G401 (cell line): ENCODE results near the gene VWA1. TPM values are rescaled to one million over a fixed set of nuclear protein-coding genes. Genes with fewer than 3 reads are reported as not detected.
A peak's percentile ranks its signal among the peaks of the same experiment; 100 is the strongest.
"Not testable (repeated sequence)": the region's sequence is repeated elsewhere in the genome, so short reads cannot be mapped to it uniquely, and the experiment has no call there.

Source experiments
- DNase-seq: peaks from one replicate; pipeline ENCODE4 v3.0.0-alpha.2; 2015; ENCODE audit warnings: low spot score
- in situ Hi-C: cut with HindIII; loops from 2 replicates; pipeline ENCODE4 v1.10.0; 2016; ENCODE audit warnings: low sequenced_read_pairs, mixed read lengths
- total RNA-seq: library from RNA; depleted of rRNA; stranded (reverse); fragments of >200 nt; shearing (Covaris generic); gene quantifications from 2 replicates; pipeline ENCODE4 v1.2.3, GENCODE V29; 2014

VWA1 gene
- total RNA-seq, 1 experiment from 2014 or later = 26.8 TPM

DNA sequence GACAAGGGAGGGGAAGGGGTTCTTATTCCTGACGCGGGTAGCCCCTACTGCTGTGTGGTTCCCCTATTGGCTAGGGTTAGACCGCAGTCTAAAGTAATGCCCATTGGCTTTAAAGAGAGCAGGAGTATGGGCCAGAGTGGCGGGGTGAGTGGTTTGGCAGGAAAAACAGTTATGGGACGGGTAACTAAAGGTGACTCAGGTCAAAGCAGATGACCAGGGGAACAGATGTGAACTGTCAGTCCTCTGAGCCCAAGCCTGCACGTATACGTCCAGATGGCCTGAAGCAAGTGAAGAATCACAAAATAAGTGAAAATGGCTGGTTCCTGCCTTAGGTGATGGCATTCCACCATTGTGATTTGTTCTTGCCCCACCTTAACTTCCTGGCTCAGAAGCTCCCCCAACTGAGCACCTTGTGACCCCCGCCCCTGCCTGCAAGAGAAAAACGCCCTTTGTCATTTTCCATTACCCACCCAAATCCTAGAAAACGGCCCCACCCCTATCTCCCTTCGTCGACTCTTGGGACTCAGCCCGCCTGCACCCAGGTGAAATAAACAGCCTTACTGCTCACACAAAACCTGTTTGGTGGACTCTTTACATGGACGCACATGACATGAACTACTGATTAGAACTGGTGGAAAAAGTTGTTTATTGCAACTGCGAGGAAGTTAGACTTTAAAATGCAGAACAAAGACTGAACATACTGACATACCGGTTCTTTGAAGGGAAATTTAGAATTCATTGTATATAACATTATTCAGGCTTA, 35.3 kb downstream of the VWA1 start:
- peak; percentile 2 for DNase-seq
- in situ Hi-C loops = no loop called here

DNA sequence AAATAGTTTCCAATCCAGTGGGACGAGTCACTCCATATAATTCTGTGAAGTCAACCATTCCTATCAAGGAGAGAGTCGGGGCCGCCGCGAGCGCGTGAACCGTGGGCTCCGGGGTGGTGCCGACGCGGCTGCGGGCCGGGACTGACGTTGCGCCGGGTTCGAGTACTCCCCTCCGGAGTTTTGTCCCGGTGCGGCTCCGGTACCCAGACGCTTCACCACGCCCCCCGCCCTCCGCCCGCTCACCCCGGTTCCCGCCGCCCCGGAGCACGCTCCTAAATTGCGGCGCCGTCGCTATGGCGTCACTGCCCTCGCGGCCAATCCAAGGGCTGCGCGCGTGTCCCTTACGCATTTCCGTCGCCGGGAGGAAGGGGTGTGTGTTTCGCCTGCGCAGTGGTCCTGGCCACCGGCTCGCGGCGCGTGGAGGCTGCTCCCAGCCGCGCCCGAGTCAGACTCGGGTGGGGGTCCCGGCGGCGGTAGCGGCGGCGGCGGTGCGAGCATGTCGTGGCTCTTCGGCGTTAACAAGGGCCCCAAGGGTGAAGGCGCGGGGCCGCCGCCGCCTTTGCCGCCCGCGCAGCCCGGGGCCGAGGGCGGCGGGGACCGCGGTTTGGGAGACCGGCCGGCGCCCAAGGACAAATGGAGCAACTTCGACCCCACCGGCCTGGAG, 36.0 kb downstream of the VWA1 start, which contains the start of gene ATAD3B:
Gene ATAD3B (plus strand): TSS at position 377 of the 664 bp plus-strand sequence. CDS start 120 bp downstream, at position 497.
- in situ Hi-C loops = no loop called here
- peak; percentile 93 for DNase-seq

DNA sequence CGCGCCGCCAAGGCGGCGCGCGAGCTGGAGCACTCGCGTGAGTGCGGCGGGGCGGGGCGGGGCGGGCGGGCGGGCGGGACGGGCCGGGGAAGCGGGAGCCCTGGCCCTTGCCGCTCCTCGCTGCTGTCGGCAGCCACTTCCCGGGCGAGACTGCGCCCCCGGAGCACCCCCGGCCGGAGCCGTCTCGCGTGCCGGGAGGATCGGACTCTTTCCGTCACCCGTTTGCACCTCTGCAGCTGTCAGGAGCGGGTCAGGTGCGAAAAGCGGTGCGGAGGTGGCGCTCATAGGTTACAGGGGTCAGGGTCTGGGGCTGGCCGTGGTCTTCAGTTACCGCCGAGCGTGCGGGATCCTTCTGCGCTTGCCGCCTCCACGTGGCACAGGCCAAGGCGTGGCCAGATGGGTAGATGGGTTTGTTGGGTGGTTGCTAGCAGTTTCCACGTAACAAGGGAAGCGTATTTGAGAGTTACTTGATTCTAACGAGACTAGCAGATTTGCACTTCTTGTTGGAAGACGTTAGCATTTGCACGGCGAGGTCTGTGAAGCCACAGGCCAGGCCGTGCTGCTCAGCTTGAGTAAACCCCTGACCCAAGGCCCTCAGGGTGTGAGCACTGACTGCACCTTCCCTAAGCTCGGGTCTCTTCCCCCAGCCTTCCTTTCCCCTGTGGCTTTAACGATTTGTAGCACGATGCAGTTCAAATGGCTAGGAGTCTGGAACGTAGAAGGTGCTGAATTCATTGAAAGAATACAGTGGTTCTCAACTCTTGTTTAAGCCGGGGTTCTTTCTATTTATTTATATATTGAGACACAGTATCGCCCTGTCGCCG, 36.8 kb downstream of the VWA1 start:
- DNase-seq, in situ Hi-C loops: not testable (repeated sequence)

DNA sequence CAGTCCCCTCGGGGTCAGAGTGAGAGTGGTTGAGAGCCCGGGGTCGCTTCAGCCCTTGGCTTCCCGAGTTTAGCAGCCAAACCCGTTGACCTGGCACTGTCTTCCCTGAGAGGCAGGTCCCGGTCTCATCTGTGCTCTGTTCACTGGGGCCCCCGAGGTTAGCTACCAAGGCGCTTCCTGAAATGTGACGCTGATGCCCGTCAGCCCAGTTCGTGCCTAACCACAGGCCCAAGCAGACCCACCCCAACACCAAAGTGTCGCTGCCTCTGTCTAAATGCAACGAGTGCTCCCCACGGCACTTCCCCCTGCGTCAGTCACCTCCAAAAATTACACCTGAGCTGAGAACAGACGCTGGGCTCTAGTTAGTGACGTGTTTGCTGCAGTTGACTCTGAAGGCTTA, 40.5 kb downstream of the VWA1 start:
- in situ Hi-C loops = not testable (repeated sequence)

DNA sequence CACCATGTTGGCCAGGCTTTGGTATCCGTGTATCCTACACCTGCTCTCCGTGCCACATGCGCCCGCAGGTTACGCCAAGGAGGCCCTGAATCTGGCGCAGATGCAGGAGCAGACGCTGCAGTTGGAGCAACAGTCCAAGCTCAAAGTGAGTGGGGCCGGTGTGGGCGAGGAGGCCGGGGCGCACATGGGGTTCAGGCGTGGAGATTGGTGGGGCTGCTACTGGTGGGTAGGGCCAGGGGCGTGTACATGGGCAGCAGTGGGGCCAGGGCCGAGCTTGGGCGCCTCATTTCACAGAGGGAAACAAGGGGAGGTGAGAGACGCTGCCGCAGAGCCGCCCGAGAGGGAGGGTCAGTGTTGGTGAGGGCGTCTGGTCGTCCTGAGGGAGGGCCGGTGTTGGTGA, 41.7 kb downstream of the VWA1 start:
- in situ Hi-C loops = no loop called here
- DNase-seq = no peak

More for the DNA sequence above, 40.5 kb downstream of the VWA1 start:
- not testable (repeated sequence) for DNase-seq

DNA sequence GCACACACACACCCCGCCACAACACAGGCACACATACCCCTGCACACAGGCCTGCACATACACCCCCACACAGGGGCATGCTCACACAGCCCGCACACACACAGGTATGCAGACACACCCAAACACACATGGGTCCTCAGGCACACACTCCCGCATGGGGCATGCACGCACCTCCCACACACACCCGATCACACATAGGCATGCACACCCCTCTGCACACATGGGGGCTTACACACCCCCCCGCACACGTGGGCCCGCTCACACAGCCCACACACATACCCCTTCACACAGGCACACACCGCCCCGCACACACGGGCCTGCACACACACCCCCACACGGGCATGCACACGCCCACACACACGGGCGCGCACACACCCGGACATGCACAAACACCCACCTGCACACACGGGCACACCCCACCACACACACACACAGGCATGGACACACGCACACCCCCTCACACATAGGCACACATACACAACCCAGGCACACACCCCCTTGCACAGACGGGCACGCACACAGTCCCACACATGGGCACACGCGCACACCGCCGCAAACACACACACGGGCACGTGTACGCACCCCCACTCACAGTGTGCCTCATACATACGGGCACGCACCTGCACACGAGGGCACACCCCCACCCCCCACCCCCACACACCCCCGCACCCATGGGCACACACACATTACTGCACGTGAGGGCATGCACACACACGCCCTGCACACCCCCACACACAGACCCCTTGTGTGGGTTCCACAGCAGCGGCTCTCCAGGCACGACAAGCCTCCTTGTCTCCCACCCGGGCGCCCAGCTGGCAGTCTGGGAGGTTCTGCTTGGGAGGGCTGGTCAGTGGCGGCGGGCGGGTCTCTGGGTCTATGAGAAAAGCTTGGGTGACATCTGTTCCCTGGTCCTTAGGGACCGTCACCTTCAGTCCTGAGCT, 44.3 kb downstream of the VWA1 start:
- in situ Hi-C loops = no loop called here
- DNase-seq = no peak

DNA sequence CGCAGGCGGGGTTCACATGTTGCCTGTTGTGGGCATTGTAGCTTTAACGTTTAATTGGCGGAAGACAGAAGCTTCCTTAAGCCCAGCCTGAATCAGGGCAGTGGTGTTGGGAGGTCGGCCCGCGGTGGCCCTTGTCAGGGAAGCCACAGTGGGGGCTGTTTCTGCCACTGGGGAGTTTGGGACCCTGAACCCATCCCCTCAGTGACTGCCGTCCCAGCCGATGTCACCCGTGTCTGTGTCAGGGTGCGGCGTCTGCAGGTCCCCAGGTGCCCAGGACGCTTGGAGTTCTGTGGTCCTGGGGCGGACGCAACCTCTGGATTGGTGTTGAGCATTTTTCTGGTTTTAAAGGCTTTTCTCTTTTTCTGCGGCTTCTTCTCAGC, 45.0 kb downstream of the VWA1 start:
- DNase-seq, in situ Hi-C loops: not testable (repeated sequence)

DNA sequence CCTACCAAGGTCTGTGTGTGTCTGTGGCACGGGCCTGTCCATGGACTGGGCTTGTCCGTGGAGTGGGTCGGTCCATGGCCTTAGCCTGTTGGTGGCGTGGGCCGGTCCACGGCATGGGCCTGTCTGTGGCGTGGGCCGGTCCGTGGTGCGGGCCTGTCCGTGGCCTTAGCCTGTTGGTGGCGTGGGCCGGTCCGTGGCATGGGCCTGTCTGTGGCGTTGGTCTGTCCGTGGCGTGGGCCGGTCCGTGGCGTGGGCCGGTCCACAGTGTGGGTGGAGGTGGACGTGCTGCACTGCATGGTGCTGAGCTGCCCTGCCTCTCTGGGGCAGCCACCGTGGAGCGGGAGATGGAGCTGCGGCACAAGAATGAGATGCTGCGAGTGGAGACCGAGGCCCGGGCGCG, 46.3 kb downstream of the VWA1 start:
- DNase-seq, in situ Hi-C loops: not testable (repeated sequence)

DNA sequence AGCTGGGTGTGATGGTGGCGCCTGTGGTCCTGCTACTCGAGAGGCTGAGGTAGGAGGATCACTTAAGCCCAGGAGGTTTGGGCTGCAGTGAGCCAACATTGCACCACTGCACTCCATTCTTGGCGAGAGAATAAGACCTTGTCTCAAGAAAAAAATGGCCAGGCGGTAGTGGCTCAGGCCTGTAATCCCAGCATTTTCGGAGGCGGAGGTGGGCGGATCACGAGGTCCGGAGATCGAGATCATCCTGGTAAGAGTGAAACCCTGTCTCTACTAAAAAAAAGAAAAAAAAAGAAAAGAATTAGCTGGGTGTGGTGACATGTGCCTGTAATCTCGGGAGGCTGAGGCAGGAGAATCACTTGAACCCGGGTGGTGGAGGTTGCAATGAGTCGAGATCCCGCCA, 47.4 kb downstream of the VWA1 start:
- no peak for DNase-seq
- in situ Hi-C loops = no loop called here

DNA sequence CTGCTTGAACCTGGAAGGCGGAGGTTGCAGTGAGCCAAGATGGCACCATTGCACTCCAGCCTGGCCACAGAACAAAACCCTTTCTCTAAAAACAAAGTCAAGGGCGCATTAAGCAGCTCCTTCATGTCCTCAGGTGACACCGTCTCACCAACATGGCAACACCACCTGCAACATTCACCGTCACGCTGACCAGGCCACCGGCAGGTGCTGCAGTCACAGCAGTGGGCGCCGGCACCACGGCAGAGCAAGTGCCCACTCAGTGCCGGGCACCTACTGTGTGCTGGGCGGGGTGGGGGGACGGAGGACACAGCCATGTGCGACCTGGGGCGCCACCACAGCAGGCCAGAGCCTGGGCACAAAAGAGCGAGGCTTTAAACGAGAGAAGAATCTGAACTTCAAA, 48.2 kb downstream of the VWA1 start:
- DNase-seq = no peak
- in situ Hi-C loops = no loop called here

DNA sequence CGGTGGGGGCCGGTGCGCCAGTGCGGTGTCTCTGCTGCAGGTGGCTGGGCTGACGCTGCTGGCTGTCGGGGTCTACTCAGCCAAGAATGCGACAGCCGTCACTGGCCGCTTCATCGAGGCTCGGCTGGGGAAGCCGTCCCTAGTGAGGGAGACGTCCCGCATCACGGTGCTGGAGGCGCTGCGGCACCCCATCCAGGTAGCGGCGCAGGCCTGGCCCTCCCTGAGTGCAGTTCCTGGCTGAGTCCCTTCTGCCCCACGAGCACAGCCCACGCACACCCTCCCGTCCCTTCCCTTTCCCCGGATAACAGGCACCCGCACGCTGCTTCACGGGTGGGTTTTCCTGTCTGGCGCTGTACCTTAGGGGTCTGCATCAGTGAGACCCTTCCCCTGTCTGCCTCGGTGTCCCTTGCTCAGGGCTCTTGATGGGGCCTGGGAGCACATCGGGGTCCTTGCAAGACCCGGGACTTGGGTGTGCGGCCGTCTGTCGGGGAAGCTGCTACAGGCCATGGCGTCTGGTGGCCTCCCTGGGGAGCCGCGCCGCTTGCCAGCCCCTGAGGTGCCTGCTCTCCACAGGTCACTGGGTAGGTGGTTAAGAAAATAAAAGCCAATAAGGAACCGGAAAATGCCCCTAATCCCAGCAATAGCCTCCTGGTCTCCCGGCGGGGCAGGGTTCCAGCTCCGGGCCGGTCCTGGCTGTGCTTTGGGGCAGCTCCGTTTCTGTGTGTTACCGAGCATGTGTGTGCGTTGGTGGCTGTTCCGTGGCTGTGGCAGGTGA, 49.7 kb downstream of the VWA1 start:
- in situ Hi-C loops, DNase-seq: not testable (repeated sequence)

DNA sequence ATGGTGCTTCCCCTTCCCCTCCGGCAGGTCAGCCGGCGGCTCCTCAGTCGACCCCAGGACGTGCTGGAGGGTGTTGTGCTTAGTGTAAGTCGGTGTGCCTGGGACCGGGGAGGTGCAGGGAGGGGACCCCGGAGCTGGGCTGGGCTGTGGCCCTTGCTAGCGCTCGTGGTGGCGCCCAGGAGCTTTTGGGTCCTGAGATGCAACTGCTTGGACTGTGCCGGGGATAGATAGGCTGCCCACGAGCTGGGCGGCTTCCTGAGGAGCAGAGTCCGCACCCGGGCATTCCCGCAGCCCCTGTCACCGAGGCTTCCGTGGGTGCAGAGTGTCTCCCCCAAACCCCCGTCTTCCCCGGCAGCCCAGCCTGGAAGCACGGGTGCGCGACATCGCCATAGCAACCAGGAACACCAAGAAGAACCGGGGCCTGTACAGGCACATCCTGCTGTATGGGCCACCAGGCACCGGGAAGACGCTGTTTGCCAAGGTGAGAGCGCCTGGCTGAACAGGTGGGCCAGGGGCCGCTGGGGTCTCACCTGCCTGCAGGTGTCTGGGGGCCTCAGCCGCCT, 50.3 kb downstream of the VWA1 start:
- in situ Hi-C loops, DNase-seq: not testable (repeated sequence)

DNA sequence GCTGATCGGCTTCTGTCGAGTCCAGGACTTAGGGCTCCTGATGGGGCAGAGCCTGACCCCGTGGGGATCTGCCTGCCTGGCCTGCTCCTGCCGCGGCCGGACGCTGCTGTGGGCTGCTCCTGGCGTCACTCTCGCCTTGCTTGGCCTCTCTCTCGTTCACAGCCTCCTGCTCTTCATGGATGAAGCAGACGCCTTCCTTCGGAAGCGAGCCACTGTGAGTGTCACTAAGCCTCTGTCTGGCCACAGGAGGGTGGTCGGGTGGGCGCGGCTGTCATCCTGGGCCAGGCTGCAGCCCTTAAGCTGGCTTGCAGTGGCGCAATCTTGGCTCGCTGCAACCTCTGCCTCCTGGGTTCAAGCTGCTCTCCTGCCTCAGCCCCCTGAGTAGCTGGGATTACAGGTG, 52.2 kb downstream of the VWA1 start:
- DNase-seq = no peak
- in situ Hi-C loops = no loop called here

DNA sequence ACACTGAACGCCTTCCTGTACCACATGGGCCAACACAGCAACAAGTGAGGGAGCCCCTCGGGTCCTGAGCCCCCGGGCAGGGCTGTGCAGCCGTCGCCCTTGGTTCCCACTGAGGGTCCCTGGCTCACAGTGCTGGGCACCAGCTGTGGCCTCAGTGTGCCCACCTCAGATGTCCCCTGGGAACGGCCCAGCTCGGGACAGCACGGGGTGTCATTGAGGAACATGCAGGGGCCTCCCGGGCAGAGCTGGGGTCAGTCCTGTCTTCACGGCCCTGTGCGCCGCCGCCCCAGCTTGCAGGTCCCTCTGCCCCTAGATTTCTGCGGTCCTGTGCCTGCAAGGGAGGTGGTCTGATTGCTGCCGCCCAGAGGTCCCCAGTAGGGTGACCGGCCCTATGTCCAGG, 53.7 kb downstream of the VWA1 start:
- in situ Hi-C loops = no loop called here
- no peak for DNase-seq

DNA sequence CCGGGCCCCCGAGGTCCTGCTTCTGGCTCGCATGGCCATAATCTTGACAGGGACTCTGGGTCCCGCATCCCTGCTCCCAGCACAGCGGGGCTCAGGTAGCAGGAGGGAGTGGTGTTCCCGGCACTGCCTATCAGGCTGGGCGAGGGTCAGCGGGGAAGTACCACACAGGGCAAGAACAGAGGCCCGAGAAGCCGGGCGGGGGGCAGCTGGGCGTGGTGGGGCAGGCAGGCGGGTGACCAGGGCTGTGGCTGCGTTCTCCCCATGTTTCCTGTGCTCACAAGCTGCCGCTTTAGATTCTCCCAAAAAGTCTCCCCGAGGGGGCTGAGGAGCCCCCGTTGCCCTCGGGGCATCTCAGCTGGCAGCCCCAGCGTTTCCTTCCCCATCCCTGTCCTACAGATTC, 54.4 kb downstream of the VWA1 start:
- in situ Hi-C loops = no loop called here
- no peak for DNase-seq

DNA sequence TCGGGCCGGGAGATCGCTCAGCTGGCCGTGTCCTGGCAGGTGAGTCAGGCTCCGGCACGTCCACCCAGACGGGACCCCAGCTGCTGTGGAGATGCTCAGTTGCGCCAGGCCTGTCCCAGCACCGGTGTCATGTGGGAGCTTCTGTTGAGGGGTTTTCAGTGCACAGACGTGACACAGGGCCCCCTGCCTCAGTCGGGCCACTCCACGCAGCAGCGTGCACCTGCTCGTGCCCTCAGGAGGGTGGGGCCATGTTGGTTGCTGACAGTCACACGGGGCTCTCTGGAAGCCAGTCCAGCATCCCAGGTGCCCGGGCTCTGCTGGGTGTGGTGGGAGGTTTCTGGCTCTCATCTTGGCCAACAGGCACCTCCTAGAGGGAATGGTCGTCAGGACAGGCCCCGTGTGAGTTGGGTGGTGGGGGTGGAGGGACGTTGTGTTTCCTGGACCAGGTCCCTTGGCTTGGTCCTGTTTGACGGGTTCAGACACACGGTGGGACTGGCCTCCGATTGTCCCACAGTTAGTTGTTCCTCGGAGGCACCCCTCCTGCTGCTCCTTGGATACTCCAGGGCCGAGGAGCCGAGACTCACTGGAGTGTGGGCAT, 55.2 kb downstream of the VWA1 start:
- no peak for DNase-seq
- in situ Hi-C loops = no loop called here

DNA sequence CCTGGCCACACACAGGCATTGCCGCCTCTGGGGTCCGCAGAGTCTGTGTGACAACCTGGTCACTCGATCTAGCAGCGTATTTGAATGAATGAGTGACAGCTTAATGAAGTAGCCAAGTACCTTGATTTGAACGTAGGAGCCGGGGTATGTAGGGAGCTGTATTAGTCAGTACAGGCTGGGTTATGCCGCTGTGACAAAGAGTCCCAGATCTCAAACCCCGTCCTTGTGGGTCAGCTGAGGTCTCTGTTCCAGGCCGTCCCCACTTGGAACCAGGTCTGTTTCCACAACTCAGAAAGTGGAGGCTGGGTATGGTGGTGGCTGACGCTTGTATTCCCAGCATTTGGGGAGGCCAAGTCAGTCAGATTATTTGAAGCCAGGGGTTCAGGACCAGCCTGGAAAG, 56.1 kb downstream of the VWA1 start:
- in situ Hi-C loops = no loop called here
- no peak for DNase-seq
